ENCODE results near the gene JMJD1C. TPM values are rescaled to one million over a fixed set of nuclear protein-coding genes. Genes with fewer than 3 reads are reported as not detected.

Gene JMJD1C
- total RNA-seq, 1 donor from 2014 or later = 145 TPM

DNA sequence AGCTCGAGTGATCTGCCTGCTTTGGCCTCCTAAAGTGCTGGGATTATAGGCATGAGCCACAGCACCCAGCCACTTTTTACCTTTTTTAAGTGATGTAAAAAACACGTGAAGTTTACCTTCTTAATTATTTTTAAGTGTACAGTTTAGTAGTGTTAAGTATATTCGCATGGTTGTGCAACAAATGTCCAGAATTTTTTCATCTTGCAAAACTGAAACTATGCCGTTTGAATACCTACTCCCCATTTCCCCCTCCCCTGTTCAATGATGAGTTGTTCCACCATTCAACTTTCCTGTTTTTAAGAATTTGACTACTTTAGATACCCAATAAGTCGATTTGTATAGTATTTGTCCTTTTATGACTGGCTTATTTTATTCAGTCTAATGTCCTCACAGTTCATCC is 321.8 kb downstream of the JMJD1C start:
- DNase-seq (ENCODE audit: low read depth) = no peak

DNA sequence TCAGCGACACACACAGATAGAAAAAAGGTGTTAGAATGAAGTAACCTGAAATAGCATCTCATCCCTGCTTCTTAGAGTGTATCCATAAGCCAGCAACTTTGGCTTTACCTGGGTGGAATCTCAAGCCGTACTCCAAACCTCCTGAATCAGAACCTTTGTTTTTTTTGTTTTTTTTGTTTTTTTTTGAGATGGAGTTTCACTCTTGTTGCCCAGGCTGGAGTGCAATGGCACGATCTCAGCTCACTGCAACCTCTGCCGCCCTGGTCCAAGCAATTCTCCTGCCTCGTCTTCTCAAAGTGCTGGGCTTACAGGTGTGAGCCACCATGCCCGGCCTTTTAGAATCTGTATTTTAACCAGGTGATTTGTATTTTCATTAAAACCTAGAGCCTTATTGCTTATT is 323.6 kb downstream of the JMJD1C start:
- no peak for DNase-seq (ENCODE audit: low read depth)

DNA sequence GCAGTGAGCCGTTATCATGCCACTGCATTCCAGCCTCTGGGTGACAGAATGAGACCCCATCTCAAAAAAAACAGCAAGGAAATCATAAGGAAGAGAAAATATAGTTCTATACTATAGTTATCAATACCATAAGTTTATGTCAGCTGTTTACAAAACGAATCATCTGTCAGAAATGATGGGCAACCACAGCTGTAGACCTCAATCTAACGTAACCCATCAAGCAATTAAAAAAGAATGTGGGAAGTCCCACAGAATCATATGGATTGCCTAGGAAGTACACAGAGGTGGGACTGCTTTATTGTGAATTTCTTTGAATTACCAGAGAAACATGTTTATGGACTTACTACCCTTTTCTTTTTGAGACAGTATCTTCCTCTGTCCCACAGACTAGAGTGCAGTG is 325.7 kb downstream of the JMJD1C start:
- DNase-seq (ENCODE audit: low read depth) = no peak

DNA sequence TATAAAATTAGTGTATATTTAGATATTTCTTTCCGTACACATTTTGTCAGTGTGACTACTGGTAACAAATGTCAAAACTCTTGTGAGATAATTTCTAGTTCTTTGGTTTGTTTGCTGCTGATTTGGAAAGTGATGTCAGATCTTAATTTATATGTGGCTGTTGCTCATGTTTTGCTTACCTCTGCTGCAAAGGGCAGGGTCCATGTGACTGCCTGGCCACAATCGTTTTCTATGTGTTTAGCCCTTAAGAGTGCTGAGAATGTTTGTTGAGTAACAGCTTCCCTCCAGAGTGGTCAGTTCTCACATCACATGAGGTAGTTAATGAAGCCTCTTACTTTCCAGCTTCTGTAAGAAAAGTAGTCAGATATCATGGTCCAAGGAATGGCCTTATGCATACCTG is 328.5 kb downstream of the JMJD1C start:
- DNase-seq (ENCODE audit: low read depth) = no peak

DNA sequence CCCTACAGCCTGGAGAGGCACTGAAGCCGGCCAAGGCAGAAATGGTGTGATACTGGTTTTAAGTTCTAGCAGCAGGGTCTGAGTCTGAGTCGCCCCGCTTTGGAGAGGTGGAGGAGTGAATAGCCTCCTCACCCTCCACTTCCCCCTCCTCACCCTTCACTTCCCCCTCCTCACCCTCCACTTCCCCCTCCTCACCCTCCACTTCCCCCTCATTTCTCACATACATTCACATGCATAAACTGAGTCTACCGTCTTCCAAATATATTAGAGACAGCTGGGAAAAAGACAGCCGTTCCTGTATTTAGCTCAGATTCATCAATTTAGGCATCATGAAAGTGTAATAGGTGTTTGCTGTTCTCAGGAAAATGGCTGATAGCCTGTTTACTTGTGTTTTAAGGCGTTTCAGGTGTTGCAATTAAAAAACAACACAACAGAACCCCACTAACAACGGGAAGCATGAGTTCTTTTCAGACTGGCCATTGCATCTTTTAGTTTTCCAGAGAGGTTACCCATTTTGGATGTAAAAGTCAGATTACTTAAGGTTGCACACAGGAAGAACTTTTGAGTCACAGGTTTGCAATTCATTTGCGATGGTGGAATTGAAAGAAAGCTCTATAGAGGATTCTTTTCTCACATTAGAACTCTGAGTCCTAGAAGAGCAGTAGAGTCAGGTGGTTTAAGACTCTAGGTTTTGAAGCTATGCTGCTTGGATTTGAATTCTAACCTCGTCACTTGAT is 331.8 kb downstream of the JMJD1C start:
- no peak for DNase-seq (ENCODE audit: low read depth)

DNA sequence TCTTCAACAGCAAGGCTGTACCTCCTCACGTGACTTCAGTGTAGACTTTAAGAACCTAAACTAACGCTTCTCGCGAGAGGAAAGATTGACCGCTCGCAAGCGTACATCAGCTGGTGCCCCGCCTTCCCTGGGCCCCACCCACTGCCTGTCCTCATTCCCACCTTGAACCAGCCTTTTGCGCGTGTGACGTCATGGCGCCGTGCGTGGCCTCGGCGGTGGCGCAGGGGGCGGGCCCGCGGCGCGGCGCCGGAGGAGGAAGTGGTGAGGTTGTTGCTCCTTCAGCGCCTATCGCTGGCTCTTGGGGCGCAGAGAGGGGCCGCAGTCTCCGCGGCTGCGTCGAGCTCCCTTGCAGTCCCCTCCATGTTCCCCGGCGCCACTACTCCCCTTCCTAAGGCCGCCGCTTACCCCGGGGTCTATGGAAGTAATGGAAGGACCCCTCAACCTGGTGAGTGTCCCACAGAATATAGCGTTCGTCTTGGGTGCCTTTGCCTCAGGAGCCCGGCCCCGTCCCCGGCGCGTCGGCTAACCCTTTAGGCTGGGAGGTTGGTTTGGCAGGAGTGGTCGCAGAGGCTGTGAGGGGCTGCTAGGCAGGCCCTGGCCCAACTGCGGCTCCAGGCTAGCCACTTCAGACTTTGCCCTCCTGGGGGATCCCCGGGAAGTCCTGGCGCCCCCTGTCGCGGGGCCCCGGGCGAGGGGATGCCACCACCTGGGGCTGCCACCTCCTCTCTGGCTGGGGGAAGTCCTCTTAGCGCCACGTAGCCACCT is 332.5 kb downstream of the JMJD1C start, which contains the start of gene NRBF2:
Gene NRBF2 (plus strand): TSS at position 273 of the 765 bp plus-strand sequence. CDS start 143 bp downstream, at position 416.
- DNase-seq (ENCODE audit: low read depth) = peak; percentile 99

DNA sequence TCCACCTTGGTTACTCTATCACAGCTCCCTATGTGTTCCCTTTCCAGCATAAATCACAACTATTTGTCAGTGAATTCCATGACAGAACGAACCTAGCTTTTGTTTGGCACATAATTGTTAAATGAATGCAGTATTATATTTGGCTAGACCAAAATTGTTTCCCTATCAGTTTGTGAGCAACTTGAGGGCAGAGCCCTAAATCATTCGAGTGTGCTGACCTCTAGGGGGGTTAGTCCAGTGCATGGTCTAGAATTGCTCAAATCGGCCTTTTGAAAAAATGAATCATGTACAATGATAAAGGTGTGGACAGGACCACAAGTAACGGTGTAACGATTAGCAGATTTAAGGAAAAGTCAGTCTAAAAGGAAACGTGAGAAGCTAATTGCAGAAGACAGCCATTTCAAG is 333.1 kb downstream of the JMJD1C start:
- no peak for DNase-seq (ENCODE audit: low read depth)

DNA sequence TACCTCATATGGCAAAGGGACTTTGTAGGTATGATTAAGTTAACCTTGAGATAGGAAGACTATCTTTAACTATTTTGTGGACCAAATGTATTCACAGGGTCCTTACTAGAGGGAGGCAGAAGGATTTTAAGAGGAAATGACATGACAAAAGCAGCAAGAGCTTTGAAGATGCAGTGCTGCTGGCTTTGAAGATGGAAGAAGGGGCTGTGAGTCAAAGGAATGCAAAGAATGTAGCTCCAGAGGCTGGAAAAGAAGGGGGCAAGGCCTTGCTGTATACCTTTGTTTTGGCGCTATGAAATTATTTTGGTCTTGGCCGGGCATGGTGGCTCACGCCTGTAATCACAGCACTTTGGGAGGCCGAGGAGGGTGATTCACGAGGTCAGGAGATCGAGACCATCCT is 335.9 kb downstream of the JMJD1C start:
- no peak for DNase-seq (ENCODE audit: low read depth)

DNA sequence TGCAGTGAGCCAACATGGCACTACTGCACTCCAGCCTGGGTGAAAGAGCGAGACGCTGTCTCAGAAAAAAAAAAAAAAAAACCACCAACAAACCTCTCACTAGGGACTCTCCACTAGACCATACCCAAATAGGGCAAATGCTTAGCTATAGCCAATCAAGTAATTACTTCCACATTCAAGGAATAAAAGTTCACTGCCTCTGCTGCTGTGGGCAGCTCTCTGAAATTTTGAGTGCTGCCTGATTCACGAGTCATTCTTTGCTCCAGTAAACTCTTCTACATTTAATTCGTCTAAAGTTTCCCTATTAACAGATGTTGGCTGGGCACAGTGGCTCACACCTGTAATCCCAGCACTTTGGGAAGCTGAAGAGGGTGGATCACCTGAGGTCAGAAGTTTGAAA is 337.3 kb downstream of the JMJD1C start:
- DNase-seq (ENCODE audit: low read depth) = no peak

DNA sequence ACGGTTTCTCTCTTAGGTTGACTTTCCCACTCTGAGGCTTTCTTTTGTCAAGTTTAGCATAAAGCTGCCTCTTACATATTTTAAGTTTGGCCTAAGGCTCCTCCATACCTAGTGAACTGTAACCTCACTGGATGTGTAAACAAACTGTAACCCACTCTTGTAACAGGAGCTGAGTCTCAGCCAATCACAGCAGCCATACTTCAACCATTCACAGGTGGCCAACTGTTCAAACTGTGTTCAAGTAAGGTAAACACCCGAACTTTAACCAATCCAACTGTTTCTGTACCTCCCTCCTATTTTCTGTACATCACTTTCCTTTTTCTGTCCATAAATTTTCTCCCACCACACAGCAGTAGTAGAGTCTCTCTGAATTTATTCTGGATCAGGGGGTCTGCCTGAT is 340.3 kb downstream of the JMJD1C start:
- no peak for DNase-seq (ENCODE audit: low read depth)

DNA sequence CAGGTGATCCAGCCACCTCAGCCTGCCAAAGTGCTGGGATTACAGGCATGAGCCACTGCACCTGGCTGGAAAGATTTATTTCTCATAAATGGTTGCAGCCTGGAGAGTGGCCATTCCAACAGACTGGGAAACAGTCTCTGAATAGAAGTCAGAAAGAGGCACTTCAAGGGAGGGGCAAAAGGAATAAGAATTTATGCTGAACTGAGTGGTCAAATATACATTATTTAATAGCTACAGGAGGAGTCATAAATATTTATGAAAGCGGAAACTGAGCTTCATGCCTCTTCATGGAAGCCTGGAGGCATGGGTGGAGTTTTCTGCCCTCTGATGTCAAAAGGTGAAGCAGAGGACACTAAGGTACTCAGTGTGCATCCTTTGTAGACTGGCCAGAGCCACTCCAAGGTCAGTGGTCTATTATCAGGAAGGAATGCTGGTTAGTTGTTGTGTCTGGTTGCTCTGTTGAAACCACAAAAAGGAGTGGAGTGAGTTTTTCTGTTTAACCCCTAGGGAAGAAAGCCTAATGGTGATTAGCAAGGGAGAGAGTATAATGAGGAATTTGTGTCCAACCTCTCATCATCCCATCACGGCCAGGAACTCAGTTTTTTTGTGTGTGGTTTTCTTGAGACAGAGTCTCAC is 341.9 kb downstream of the JMJD1C start:
- no peak for DNase-seq (ENCODE audit: low read depth)

DNA sequence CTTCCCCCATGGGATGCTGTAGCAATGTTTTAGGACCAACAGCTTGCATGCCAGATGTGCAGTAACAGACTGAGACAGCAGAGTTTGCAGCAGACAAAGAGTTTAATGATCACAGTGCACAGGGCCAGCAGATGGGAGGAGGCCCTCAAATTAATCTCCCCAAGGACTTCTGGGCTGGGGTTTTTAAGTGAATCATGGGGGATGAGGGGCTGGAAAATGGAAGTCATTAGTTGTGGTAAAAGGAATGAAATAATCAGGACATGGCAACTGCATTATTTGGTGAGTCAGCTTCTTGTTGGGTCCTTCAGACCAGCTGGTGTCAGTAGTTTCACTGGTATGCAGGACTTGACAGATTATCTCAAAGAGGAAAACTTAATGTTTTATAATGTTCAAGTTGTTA is 345.2 kb downstream of the JMJD1C start:
- peak; percentile 82 for DNase-seq (ENCODE audit: low read depth)

DNA sequence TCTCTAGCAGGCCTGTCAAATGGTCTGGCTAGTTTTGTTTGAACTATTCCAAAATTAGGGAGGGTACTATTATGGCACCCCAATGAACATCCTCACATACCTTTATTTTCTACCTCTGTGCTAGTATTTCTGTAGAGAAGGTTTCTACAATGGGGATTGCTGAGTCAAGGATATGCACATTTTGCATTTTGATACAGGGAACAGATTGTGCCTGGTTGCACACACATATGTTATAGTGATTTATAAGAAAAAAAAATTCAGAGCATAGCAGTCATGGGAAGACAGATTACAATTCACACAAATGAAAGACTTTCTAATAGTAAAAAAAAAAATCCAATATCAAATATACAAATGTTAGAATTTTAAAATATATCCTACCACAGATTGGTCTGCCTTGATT is 346.7 kb downstream of the JMJD1C start:
- no peak for DNase-seq (ENCODE audit: low read depth)

MicroRNAs encoded within 50 kb of the gene (microRNA counts, 767-probe panel; counts per million panel counts)
- not detected for microRNA hsa-miR-1296

Small RNAs within 50 kb of the gene (microRNA-seq; reads per million reads assigned to microRNA genes)
- 121 reads per million, percentile 58 among the genes with 10 or more reads in this experiment for gene MIR1296

Other genes starting within 250 kb of the JMJD1C start
- gene REEP3, start 55.4 kb upstream of the JMJD1C start, total RNA-seq = 48.6 and 52.1 TPM in 2 replicates